Head of caudate nucleus (tissue), 42 donors: ENCODE data around the gene DDX11.
"Not testable (repeated sequence)": the region's sequence is repeated elsewhere in the genome, so short reads cannot be mapped to it uniquely, and the experiment has no call there.

ENCODE experiments used
- DNase-seq, 42 donors: peaks; one replicate each; pipeline versions ENCODE4 v3.0.0 to v3.0.0-alpha.2; 2020 to 2021; ENCODE audit warnings: mixed read lengths in 7 of 42
- intact Hi-C: fragments of 100-400 bp; cut with DNase I; formaldehyde crosslinking; loops from one replicate; pipeline ENCODE4 v1.15.0; 2022

The DDX11 gene

DNA sequence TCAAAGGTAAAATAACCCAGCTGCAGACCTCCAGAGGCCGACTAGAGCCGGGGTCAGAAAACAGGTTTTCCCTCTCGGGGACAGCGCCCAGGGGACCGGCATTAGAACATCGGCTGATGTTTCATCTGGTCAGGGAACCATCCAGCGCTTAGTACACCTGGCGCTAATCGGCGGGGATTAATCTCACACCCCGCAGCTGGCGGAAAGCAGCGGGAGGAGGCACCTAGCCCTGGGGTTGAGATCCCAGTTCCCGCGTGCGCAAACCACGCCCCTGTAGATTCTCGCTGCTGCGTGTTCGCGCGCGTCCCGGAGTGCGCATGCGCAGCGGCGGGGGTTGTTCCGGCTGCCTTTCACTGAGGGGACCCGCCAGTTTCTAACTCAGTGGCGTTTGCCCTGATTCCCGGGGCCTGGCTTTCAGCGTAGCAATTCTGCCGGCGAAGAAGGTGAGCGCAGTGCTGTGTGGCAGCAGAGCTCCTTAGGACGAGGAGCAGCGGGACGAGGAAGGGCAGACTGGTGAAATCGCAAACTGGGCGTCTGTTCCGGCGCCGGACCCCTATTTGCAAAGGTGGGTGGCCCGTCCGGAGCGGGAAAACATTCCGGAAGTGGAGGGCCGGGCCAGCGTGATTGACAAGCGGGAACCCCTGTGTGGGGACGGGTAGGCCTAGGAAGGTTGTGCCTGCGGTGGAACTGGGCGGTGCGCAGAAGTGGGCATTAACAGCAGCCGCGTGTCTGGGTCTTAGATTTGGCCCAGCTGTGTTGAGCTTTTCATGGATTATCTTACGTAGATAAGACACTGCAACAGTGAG is at the start of gene DDX11:
DDX11 (plus strand) TSS at position 334 of the 806 bp plus-strand sequence. CDS start 4,534 bp downstream, outside the sequence.
- peak; percentile 80 to 97 (median 90) for DNase-seq
- intact Hi-C loops: not testable (repeated sequence)

DNA sequence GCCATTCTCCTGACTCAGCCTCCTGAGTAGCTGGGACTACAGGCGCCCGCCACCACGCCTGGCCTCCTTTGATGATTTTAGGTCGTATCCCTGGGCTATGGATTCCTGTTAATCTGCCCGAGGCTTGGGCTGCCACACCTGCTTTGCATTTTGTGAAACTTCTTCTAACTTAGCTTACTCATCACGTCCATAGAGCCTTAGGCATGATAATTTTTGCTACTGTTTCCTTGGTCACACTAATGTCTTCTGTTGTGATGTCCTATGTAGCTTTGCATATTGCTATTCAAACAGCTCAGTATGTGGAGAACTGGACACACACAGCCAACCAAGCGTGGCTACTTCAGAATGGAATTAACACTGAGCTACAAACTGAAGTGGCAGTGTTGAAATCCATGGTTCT is 47.5 kb upstream of the DDX11 start:
- no peak for DNase-seq

DNA sequence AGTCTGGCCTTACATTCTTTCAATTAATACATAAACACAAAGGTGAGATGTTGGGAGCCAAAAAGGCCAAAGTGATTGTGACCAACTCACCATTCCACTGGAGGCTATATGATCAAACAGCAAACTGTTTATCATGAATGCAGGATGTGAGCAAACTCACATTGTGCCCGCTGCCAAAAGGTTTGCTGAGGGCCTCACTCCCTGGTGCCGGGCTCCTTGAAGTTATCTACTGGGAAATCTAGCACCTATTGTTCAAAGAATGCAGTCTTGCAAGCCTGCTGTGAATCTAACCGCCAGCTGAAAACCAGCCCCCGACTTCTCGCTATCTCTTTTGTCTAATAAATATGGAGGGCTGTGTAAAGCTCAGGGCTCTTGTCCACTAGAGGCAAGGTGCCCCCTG is 46.7 kb upstream of the DDX11 start:
- DNase-seq, intact Hi-C loops: not testable (repeated sequence)

More for the DNA sequence above, 47.5 kb upstream of the DDX11 start:
- intact Hi-C loops: no loop called here

GRCh38 chr12:31029468-31029867 is 44.2 kb upstream of the DDX11 start:
- intact Hi-C loops: no loop called here
- DNase-seq: peak in 6 of 42 donors; percentile 23 to 57 (median 36)

DNA sequence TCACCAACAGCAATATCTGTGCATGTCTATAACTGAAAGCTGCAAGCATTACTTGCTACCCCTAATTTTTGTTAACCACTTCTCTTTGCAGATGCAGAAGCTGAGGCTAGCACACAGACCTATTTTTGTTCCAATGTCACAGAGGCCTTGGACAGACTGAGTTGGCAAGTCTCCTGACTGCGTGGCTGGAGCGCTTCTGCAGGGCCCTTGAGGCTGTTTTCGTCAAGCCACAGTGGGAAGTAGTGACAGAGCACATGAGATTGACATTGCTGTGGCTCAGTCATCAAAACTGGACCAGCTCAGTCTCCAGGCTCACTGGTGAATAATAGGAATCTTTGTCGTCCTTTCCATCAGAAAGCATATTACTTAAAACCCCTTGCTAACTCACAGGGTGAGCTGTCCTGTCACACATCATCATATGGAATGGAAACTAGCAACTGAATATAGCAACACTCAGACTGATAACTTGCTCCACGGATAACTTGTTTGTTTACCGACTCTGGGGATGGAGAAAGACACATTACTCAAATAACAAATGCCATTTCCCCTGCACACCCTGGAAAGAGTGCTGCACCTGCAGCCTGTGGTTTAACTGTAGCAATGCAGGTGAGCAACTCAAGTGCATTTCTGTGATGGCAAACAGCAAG is 43.6 kb upstream of the DDX11 start:
- intact Hi-C loops: no loop called here
- peak in 41 of 42 donors; percentile 21 to 75 (median 58) for DNase-seq

- intact Hi-C loops: no loop called here
- no peak for DNase-seq
Measured at GRCh38 chr12:31031951-31032335, 41.7 kb upstream of the DDX11 start.

DNA sequence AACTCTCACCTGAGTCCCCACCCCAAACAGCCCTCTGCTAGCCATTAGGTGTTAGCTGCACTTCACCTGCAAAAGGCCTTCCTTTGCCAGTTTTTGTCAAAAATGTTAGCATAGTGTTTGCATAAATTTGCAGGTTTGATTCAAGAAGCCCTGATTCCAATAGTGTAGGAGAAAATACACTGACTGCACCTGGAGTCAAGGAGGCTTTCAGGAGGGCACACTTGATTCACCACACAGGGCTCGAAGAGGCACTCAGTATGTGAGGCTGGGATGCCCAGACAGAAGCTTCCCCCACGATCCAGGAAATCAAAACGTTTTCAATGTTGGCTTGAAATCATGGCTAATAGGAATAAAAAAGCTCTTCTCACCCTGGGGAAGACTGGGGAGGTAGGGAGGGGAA is 40.5 kb upstream of the DDX11 start:
- intact Hi-C loops: no loop called here
- no peak for DNase-seq

- DNase-seq: no peak
- intact Hi-C loops: no loop called here
Measured at GRCh38 chr12:31033681-31034080, 40.0 kb upstream of the DDX11 start.

- DNase-seq: no peak
- intact Hi-C loops: no loop called here
Measured at GRCh38 chr12:31034372-31034771, 39.3 kb upstream of the DDX11 start.

GRCh38 chr12:31035226-31035625 is 38.4 kb upstream of the DDX11 start:
- no peak for DNase-seq
- intact Hi-C loops: no loop called here

GRCh38 chr12:31035967-31036665 is 37.5 kb upstream of the DDX11 start:
- peak in 15 of 42 donors; percentile 17 to 73 (median 47) for DNase-seq
- intact Hi-C loops: no loop called here

GRCh38 chr12:31037028-31037427 is 36.6 kb upstream of the DDX11 start:
- DNase-seq: no peak
- intact Hi-C loops: no loop called here

GRCh38 chr12:31037931-31038330 is 35.7 kb upstream of the DDX11 start:
- DNase-seq: no peak
- intact Hi-C loops: no loop called here

GRCh38 chr12:31041033-31041564 is 32.6 kb upstream of the DDX11 start:
- intact Hi-C loops: no loop called here
- DNase-seq: no peak

GRCh38 chr12:31050143-31050542 is 23.5 kb upstream of the DDX11 start:
- DNase-seq, intact Hi-C loops: not testable (repeated sequence)

- DNase-seq, intact Hi-C loops: not testable (repeated sequence)
Measured at GRCh38 chr12:31050548-31050947, 23.1 kb upstream of the DDX11 start.

DNA sequence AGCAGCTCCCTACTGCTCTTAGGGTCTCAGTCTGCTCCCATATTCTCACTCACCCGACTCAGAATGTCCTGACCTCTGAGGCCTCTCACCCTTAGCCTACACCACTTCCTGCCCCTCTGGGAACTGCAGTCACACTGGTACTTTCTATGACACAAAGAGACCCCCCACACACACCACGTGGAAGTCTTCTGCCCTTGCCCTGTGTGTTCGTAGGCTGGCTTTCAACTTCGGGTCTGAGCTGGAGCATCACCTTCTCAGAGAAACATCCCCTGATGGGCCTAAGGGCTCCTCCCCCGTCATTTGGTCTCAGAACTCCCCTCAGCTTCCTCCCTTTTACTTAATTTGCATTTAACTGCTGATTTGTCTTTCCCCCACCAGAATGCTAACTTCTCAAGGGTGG is 22.0 kb upstream of the DDX11 start:
- DNase-seq, intact Hi-C loops: not testable (repeated sequence)

GRCh38 chr12:31052121-31052520 is 21.5 kb upstream of the DDX11 start:
- DNase-seq, intact Hi-C loops: not testable (repeated sequence)

GRCh38 chr12:31052666-31053439 is 20.8 kb upstream of the DDX11 start:
- DNase-seq, intact Hi-C loops: not testable (repeated sequence)
